NCI-H187 (cell line): Measurements from ENCODE around the gene MUC15.

Source experiments
- DNase-seq, 2 experiments: peaks; one replicate each; lab custom pipeline; 2025; lab: John Stamatoyannopoulos, UW

MUC15 gene

GRCh38 chr11:26573896-26574295 lies 1.8 kb upstream of the MUC15 start:
- no peak for DNase-seq

- DNase-seq, result no peak
Observed at GRCh38 chr11:26572770-26573402, 823 bp upstream of the MUC15 start.

- DNase-seq, result no peak
Observed at GRCh38 chr11:26569646-26570045, 2.4 kb downstream of the MUC15 start.

- DNase-seq, result no peak
Observed at GRCh38 chr11:26558190-26558589, 13.9 kb downstream of the MUC15 start.

DNA sequence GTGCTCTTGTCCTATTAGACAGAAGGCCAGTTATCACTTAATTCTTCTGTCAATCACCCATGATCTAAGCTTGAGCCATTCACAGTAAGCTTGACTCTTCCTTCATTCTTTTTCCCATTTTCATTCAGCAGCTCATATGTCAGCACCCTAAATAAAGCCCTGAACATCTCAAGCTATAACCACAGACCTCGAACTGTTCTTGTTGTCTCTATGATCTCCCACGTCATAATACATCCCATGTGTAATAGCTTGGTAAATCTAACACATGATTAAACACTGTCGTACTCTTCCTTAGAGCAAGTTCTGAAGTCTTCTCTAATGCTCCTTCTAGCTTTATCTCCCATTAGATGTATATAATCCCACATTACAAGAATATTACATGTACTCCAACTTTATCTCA lies 14.4 kb downstream of the MUC15 start:
- DNase-seq, result no peak

DNA sequence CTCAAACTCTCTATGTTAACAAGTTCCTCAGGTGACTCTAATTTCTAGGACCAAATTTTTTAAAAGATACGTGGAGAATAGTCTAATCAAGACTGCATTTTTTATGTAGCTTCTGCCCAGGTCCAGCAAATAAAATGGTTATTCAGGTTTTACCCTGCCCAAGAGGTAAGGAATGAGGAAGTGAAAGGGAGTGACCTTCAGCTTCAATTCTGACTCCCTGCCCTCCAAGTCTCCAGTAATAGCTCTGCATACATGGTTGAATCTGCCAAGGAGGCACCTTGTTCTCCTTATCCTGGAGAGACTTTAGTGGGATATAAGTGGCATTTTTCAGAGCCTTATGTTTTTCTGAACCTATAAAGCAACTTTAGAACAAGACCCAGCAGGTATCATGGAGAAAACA lies 15.5 kb downstream of the MUC15 start:
- no peak for DNase-seq

DNA sequence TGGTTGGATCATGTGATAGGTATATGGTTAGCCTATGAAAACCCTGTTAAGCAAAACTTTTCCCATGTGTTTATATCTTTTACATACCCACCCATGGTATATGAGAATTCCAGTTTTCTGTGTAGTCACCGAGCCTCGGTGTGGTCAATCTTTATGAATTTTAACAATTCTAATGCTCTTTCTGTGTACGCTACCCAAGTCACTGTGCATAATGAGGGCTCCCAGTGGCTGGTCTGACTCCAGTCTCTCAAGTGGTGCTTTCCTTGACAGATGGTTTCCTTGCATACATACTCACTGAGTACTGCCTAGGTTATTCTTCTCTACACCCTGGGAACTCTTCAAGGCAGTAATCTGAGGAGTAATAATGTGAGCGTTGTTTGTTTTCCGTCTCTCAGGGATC lies 17.6 kb downstream of the MUC15 start:
- no peak for DNase-seq

DNA sequence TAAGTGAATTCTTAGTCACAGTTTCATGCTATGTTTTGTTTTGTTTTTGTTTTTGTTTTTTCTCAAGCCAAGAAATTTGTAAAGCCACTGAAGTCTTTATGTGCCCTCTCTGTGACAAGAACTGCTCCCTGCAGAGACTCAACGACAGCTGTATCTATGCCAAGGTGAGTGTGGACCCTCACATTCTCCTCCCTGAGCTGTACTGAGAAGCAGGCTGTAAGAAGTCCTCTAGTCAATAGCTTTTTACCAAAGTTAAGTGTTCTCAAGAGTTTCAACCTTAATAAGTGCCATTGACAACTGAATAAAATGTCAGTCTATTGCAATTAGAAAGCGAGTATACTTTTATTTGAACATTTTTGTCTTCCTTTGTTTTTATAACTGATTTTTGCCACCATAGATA lies 18.9 kb downstream of the MUC15 start:
- DNase-seq, result no peak

- DNase-seq, result no peak
Observed at GRCh38 chr11:26551186-26551801, 20.8 kb downstream of the MUC15 start.

- no peak for DNase-seq
Observed at GRCh38 chr11:26550022-26550421, 22.0 kb downstream of the MUC15 start.

DNA sequence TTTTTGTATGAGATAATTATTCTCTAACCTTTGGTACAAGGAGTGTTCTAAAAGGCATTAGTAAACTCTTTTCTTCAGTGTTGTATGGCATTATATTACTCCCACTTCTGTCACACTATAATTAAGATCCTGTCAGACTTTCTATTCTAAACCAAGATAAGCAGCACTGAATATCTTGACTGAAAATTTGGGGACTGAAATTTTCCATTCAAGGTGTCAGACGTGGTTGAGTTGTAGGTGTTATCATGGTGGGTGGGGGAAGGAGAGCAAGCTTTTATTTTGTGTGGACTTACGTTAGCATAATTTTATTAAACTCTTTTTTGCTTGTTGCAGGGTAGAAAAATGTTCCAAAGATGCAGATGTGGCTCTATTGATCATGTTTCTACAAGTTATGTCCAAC lies 22.9 kb downstream of the MUC15 start:
- DNase-seq, result no peak

DNA sequence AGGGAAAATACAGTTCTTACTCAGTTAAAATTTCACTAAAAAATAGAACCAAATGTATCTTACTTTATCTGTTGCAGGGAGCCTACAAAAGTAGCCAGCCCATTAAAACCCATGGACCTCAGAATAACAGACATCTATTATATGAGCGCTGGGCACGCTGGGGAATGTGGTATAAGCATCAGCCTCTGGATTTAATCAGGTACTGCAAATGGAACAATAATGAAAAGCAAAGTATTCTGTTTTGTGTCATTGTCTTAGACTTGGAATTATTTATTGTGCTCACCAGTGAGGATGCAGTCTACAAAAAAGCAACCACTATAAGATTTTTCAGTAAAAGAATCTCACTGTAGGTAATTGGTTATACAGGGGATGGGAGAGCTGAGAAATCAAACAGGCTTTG lies 30.2 kb downstream of the MUC15 start:
- DNase-seq, result no peak

GRCh38 chr11:26539517-26539916 lies 32.5 kb downstream of the MUC15 start:
- DNase-seq, result no peak

DNA sequence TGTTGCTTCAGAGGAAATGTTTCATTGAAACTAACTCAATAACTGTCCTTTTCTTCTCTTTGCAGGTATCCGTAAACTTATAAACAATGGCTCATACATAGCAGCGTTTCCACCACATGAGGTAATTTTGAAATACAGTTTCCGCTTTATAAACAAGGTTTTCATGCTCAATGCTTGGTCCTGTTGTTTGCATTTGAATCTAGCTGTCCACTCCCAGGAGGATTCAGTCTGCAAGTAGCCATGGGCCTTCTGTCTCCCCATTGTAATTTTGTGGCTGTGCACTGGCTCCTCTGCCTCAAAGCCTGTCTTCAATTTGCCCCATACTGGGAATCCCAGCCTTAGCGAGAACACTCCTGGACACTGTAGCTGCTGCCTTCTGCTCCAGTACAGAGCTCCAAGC lies 34.7 kb downstream of the MUC15 start:
- no peak for DNase-seq

- DNase-seq, result no peak
Observed at GRCh38 chr11:26527685-26528084, 44.4 kb downstream of the MUC15 start.

DNA sequence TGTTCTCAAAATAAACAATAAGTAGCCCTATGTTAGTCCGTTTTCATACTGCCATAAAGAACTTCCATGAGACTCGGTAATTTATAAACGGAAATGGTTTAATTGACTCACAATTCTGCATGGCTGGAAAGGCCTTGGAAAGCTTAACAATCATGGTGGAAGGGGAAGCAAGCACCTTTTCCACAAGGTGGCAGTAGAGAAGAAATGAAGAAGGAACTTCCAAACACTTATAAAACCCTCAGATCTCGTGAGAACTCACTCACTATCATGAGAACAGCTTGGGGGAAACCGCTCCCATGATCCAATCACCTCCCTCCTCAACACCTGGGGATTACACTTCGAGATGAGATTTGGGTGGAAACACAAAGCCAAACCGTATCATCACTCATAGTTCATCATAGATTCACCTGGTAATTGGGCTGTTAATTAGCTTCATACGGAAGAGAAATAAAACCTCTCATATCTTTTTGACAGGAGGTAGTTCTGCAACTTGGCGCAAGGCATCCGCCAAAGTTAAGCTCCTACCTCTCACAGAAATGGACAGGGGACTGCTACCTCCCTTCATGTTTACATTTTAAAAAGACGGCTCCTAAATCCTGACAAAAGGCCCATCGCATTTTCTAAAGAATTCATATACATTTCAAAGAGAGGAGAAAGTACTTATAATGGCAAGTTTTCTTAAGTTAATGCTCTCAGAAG lies 49.0 kb downstream of the MUC15 start:
- no peak for DNase-seq

- no peak for DNase-seq
Observed at GRCh38 chr11:26519469-26519868, 52.6 kb downstream of the MUC15 start.

- DNase-seq, result no peak
Observed at GRCh38 chr11:26512196-26512595, 59.9 kb downstream of the MUC15 start.

- no peak for DNase-seq
Observed at GRCh38 chr11:26510756-26511155, 61.3 kb downstream of the MUC15 start.

GRCh38 chr11:26510164-26510563 lies 61.9 kb downstream of the MUC15 start:
- DNase-seq, result no peak
